ENCODE measurements around the gene SLC35G6.
A peak's percentile ranks its signal among the peaks of the same experiment; 100 is the strongest.
"Not testable (repeated sequence)": the region's sequence is repeated elsewhere in the genome, so short reads cannot be mapped to it uniquely, and the experiment has no call there.

The SLC35G6 gene

GRCh38 chr17:7481275-7481674 lies at the start of gene SLC35G6:
TSS of gene SLC35G6 (plus strand) at chr17:7481446. CDS start at chr17:7481517, 71 bp downstream.
- not testable (repeated sequence) for DNase-seq

GRCh38 chr17:7432296-7432695 lies 49.0 kb upstream of the SLC35G6 start:
- no peak for DNase-seq

DNA sequence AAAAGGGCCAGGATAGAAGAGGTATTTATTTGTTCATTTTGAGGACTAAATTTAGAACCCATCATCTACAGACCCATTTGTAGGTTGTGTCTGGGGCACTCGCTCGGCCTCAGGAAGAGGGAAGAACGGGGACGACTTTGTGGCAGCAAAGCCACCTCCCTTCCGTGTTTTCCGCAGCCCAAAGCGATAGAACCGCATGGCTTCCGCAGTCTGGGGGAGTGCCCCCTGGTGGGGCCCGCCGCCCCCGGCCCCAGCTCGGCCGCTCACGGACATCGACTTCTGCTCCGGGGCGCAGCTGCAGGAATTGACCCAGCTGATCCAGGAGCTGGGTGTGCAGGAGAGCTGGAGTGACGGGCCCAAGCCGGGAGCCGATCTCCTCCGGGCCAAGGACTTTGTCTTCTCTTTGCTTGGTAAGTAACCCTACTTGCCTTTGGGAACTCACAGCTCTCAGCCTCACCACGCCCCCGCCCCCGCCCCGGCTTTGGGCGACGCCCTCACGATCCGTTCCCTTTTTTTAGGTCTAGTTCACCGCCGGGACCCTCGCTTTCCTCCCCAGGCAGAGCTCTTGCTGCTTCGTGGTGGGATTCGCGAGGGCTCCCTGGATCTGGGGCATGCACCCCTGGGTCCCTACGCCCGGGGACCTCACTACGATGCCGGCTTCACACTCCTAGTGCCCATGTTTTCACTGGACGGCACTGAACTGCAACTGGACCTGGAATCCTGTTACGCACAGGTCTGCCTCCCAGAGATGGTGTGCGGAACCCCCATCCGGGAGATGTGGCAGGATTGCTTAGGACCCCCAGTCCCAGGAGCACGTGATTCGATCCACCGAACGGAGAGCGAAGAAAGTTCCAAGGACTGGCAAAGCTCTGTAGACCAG lies 45.3 kb upstream of the SLC35G6 start:
- no peak for DNase-seq

DNA sequence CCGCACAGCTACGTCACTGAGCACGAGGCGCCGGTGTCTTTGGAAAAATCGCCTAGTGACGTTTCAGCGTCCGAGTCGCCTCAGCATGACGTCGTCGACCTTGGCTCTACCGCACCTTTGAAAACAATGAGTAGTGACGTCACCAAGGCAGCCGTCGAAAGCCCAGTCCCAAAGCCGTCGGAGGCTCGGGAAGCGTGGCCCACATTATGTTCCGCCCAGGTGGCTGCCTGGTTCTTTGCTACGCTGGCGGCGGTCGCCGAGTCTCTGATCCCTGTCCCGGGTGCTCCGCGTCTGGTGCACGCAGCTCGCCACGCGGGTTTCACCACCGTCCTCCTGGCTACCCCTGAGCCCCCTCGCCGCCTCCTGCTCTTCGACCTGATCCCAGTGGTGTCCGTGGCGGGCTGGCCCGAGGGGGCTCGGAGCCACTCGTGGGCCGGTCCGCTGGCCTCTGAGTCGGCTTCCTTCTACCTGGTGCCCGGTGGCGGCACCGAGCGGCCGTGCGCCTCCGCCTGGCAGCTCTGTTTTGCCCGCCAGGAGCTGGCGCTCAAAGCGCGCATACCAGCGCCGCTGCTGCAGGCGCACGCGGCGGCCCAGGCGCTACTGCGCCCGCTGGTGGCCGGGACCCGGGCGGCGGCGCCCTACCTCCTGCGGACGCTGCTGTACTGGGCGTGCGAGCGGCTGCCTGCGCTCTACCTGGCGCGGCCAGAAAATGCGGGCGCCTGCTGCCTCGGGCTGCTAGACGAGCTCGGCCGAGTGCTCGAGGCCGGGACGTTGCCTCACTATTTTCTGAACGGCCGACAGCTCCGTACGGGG lies 44.5 kb upstream of the SLC35G6 start:
- DNase-seq: peak; percentile 40

DNA sequence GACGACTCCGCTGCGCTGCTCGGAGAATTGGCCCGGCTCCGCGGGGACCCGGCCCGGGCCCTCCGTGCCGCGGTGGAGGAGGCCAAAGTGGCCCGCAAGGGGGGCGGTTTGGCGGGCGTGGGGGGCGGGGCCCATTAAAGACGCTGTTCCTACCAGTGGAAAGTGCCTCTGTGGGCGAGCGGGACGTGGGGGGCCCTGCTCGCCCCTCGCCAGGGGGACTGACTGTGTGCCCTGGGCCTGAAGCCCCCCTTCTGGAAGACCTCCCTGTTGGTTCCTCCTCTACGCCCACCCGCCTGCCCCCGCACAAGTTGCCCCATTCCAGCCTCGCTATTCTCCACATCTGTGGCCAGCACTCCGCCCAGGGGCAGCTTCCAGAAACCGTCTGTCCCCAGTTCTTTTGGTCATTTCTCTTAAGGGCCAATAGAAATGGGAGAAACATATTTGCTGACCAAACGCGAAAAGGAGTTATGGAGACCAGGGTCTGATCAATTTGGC lies 43.8 kb upstream of the SLC35G6 start:
- no peak for DNase-seq

- no peak for DNase-seq
These were observed 43.2 kb upstream of the SLC35G6 start for GRCh38 chr17:7437950-7438614.

DNA sequence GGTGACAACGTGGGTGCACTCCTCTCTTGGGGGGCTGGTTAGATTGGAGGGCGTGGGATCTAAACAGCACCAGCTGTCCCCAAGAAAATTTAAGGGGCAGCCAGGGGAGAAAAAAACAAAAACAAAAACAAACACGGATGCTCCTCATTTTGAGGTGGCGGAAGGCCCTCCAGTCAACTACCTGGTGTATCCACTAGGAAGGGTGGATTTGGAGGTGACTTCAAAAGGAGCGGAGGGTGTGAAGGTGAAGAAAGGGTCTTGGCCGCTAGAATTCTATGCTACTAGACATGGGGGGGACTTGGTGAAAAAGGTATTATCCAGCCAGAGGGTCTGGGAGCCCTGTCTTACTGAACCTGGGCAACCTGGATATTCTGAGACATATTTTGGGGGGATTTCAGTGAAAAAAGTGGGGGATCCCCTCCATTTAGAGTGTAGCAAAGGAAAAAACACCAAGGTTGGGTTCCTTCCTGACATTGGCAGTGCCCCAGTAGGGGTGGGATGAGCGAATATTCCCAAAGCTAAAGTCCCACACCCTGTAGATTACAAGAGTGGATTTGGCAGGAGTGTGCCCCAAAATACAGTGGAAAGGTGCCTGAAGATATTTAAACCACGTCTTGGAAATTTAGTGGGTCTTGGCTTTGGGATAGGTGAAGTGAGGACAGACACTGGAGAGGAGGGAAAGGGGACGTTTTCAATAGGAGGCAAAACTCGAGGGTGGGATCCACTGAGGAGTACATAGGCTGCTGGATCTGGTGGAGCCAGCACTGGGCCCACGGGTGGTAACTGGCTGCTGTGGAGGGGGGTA lies 42.4 kb upstream of the SLC35G6 start:
- DNase-seq: no peak

DNA sequence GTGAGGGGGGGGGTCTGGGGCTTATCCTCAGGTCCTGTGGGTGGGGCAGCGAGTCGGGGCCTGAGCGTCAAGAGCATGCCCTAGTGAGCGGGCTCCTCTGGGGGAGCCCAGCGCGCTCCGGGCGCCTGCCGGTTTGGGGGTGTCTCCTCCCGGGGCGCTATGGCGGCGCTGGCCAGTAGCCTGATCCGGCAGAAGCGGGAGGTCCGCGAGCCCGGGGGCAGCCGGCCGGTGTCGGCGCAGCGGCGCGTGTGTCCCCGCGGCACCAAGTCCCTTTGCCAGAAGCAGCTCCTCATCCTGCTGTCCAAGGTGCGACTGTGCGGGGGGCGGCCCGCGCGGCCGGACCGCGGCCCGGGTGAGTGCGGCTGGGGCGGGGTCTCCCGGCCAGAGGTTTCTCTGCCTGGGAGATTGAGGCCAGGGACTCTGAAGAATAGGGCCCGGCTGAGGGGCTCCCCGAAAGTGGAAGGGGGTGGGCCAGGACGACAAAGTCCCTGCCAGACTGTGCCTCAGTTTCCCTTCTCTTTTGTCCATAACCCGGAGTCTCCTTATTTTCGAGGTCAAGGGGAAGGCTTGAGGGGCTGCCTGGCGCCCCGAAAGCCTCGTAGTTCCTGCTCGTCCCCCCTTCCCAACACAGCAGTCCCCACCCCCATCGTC lies 41.7 kb upstream of the SLC35G6 start, which contains the start of gene FGF11:
Gene FGF11 (plus strand): TSS at position 51 of the 651 bp plus-strand sequence. CDS start 109 bp downstream, at position 160.
- DNase-seq: no peak

DNA sequence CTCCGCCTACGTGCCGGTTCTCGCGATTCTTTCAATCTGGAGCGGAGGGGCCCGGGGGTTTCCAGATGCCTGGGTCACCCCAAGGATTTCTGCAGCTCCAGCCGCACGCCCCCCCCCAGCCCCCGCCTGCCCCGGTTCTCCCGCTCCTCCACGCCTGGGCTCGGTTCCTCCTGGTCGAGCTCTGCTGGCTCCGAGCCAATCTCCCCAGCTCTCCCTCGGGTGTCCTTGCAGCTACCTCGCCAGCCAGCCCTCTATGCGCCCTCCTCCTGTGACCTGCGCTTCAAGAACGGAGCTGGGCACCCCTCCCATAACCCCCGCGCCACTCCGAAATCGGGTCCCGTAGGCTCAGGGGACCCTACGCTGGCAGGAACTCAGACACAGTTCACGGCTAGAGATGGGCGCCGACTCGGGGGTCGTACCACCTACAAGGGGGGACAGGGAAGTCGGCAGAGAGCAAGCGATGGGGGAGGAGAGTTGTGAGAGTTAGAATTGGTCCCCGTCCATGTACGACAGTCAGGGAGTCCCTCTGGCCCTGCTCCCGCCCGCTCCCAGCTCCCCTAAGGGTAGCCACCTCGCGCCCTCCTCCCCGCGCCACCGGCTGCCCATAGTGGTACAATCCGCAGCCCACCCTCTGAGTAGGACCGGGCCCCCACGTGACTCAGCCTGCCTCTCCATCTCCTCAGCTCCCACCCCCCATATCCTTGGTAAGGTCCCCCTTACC lies 41.0 kb upstream of the SLC35G6 start:
- DNase-seq: peak; percentile 25

DNA sequence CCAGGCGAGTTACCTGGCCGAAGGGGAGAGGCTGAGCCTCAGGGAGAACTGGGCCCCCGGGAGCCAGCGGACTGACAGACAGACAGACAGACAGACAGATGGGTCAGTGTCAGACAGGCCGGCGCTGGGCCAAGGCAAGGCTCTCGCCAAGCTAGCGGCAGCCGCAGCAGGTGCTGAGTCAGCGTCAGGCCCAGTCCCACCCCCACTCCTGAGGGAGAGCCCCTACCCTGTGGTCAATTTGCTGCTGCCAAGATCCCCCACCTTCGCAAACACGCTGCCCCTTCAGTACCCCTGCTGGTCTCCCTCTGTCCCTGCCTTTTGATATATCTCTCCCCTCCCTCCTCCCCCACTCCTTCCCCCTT lies 40.4 kb upstream of the SLC35G6 start:
- peak; percentile 33 for DNase-seq

- no peak for DNase-seq
These were observed 40.0 kb upstream of the SLC35G6 start for GRCh38 chr17:7441266-7441665.

- no peak for DNase-seq
These were observed 39.1 kb upstream of the SLC35G6 start for GRCh38 chr17:7442142-7442541.

- DNase-seq: no peak
These were observed 37.5 kb upstream of the SLC35G6 start for GRCh38 chr17:7443499-7444485.

- no peak for DNase-seq
These were observed 36.3 kb upstream of the SLC35G6 start, which contains the start of gene CHRNB1 for GRCh38 chr17:7444682-7445618. TSS of gene CHRNB1 (plus strand) at chr17:7445061. CDS start at chr17:7445128, 67 bp downstream.

DNA sequence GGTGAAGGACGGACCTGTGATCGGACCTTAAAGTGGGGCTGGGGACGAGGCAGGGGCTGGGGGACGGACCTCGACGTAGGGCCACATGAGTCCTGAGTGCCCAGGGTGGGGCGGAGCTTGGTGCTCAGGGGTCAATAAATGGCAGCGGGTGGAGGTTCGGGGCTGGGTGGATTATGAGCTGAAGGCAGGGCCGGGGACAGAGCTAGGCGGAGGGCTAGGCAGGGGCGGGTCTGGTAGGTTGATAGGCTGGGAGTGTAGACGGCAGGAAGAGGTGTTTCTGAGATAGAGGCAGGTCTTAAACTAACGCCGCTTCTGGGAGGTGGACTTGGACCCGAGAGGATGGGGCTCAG lies 35.7 kb upstream of the SLC35G6 start:
- DNase-seq: no peak

DNA sequence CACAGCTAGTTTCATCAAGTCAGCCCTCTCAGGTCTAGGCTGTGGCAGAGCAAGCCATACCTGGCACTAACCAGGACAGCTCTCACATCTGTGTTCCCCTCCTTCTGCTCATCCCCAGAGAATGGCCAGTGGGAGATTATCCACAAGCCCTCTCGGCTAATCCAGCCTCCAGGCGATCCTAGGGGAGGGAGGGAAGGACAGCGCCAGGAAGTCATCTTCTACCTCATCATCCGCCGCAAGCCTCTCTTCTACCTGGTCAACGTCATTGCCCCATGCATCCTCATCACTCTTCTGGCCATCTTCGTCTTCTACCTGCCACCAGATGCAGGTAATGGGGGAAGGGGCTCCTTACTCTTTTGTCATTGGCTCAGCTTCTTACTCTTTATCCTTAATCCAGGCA lies 32.8 kb upstream of the SLC35G6 start:
- DNase-seq: no peak

DNA sequence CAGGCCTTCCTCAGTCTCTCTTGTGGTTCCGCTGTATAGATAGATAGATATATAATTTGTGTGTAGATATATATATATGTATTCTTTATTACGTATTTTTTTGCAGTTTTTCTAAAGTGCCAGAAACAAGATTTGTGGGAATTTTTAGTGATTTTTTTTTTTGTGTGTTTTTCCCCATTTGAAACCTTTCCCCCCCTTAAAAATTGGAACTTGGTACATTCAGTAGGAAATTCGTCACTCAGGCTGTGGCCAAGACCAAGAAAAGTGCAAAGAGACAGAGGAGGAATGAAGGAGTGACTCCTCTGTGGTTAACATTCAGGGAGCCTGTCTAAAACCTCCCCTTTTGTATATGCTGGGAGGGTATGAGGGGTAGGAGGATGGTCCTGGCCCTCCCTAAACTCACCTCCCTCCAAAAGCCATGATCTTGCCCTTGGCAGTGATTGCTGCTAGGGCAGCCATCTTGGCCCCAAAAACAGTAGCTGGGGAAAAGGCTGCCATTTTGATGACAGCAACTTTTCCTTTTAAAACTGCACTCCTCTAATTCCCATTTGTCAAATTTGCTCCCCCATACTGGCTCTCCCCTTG lies 21.2 kb upstream of the SLC35G6 start:
- no peak for DNase-seq
